DMS 273 (cell line): Measurements from ENCODE around the gene OR56B4.
"Not testable (repeated sequence)": the region's sequence is repeated elsewhere in the genome, so short reads cannot be mapped to it uniquely, and the experiment has no call there.

Experiments used
- DNase-seq: peaks from one replicate; lab custom pipeline; 2025; ENCODE audit not compliant: unreplicated experiment; lab: John Stamatoyannopoulos, UW

The OR56B4 gene

DNA sequence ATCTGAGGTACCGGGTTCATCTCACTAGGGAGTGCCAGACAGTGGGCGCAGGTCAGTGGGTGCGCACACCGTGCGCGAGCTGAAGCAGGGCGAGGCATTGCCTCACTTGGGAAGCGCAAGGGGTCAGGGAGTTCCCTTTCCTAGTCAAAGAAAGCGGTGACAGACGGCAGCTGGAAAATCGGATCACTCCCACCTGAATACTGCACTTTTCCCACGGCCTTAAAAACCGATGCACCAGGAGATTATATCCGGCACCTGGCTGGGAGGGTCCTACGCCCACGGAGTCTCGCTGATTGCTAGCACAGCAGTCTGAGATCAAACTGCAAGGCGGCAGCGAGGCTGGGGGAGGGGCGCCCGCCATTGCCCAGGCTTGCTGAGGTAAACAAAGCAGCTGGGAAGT, 36.3 kb downstream of the OR56B4 start:
- not testable (repeated sequence) for DNase-seq

DNA sequence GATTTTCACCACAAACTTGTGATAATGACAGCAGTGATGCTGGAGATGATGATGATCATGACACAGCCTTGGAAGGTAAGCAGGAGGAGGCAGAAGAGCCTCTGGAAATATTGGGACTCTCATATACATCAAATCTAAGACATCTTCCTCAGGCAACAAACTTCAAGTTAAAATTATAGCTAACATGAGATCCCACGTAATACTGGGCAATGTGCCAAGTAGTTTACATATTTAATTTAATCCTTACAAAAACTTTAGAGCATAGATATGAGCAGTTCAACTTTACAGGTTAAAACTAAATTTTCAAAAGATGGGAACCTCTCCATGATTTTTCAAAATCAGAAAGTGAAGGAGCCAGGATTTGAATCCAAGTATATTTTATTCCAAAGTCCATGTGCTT, 43.6 kb downstream of the OR56B4 start:
- DNase-seq, result no peak

DNA sequence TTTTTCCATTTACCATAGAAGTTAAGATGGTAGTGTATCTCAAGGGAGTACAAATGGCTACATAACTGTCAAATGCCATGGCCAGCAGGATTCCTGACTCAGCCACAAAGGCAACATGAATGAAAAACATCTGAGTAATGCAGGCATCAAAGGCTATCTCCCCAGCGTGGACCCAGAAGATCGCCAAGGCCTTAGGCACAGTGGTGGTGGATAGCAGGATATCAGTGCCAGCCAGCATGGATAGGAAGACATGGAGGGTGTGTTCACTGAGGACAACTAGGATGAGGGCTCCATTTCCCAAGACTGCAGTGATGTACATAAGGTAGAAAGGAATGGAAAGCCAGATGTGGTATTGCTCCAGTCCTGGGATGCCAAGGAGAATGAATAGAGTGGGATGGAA, 44.6 kb downstream of the OR56B4 start:
- no peak for DNase-seq

DNA sequence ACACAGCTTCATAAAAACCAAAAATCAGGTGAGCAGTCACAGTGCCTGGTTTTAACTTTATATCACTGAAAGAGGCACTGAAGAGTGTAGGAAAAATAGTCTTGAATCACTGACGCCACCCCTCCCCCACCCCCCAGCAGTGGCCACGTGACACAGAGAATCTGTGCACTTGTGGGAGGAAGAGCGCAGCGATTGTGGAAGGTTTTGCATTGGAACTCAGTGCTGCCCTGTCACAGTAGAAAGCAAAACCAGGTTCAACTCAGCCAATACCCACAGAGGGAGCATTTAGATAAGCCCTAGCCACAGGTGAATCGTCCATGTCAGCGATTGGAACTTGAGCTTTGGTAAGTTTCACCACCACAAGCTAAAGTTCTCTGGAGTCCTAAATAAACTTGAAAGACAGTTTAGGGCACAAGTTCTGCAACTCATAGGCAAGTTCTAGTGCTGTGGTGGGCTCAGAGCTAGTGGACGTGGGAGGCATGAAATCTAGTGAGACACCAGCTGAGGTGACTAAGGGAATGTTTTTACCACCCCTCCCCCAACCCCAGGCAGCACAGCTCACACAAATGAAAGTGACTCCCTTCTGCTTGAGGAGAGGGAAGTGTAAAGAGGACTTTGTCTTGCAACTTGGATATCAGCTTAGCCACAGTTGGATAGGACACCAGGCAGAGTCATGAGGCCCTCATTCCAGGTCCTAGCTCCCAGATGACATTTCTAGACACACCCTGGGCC, 49.3 kb downstream of the OR56B4 start:
- no peak for DNase-seq
